Measurements from ENCODE around the gene WDR82.

DNA sequence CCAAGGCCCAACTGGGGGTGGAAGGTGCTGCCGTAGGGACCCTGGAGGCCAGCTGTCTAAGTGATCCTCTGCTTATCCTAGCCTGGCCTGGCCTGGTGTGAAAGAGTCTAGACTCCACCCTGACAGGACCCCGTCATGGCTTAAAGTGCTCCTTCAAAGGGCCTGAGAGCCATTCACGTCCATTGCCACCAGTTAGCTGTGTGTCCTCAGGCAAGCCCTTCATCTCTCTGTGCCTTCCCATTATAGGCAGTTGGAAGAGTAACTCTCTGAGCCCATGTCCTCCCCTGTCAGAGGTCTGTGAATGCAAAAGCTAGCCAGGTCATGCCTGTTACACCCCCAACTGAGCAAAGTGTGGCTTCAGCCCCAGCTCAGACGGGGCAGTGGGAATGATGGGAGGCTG is 28.5 kb upstream of the WDR82 start:
- TF ChIP-seq, protein P1, sequence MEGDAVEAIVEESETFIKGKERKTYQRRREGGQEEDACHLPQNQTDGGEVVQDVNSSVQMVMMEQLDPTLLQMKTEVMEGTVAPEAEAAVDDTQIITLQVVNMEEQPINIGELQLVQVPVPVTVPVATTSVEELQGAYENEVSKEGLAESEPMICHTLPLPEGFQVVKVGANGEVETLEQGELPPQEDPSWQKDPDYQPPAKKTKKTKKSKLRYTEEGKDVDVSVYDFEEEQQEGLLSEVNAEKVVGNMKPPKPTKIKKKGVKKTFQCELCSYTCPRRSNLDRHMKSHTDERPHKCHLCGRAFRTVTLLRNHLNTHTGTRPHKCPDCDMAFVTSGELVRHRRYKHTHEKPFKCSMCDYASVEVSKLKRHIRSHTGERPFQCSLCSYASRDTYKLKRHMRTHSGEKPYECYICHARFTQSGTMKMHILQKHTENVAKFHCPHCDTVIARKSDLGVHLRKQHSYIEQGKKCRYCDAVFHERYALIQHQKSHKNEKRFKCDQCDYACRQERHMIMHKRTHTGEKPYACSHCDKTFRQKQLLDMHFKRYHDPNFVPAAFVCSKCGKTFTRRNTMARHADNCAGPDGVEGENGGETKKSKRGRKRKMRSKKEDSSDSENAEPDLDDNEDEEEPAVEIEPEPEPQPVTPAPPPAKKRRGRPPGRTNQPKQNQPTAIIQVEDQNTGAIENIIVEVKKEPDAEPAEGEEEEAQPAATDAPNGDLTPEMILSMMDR (IDR thresholded peaks at IDR 0.05): no peak
- no peak for TF ChIP-seq POLR2A (IDR thresholded peaks at IDR 0.05)

All from Peyer's patch (tissue), 4 donors.